HUES64 (cell line): Measurements from ENCODE around the gene CACNA1C.

ENCODE experiments used
- H3K27ac ChIP-seq: 2 replicates; pipeline ENCODE4 v1.7.0; 2013; ENCODE audit warnings: low read depth, low read length, inconsistent platforms
- H3K27me3 ChIP-seq: 2 replicates; pipeline ENCODE4 v1.6.1; 2013; ENCODE audit warnings: mild to moderate bottlenecking, low read length; ENCODE audit not compliant: insufficient read depth
- H3K36me3 ChIP-seq: 2 replicates; pipeline ENCODE4 v1.6.1; 2013; ENCODE audit warnings: mild to moderate bottlenecking, low read length; ENCODE audit not compliant: insufficient read depth
- H3K4me1 ChIP-seq: 2 replicates; pipeline ENCODE4 v1.6.1; 2013; ENCODE audit warnings: mild to moderate bottlenecking, low read length, moderate library complexity; ENCODE audit not compliant: insufficient read depth
- H3K4me3 ChIP-seq: 2 replicates; pipeline ENCODE4 v1.5.1; 2013; ENCODE audit warnings: mild to moderate bottlenecking, low read length, moderate library complexity
- H3K9ac ChIP-seq: 2 replicates; pipeline ENCODE4 v1.6.1; 2013; ENCODE audit warnings: mild to moderate bottlenecking, low read depth, low read length
- H3K9me3 ChIP-seq: 2 replicates; pipeline ENCODE4 v1.6.1; 2013; ENCODE audit warnings: low read depth, low read length; ENCODE audit not compliant: insufficient read depth
- WGBS: fragments of 150-250, 120-280 bp; methylation state at CpG from one replicate; pipeline ENCODE4 v1.1.7; 2013; ENCODE audit warnings: missing lambda C conversion rate; 5-methylcytosine and 5-hydroxymethylcytosine counted together

The CACNA1C gene

GRCh38 chr12:2466211-2466610, 413.4 kb downstream of the CACNA1C start:
- Histone ChIP-seq H3K4me1 (no peaks in the 10 kb centered on the region), H3K4me3 (no peak overlapping the region), H3K27ac (no peak overlapping the region), H3K27me3 (no peaks in the 10 kb centered on the region), H3K9me3 (no peaks in the 10 kb centered on the region), H3K36me3 (no peaks in the 10 kb centered on the region), H3K9ac (no peak overlapping the region)
- WGBS, result 90% methylated on average over 3 of the region's 3 CpGs

- Histone ChIP-seq H3K4me1 (no peaks in the 10 kb centered on the region), H3K27me3 (no peaks in the 10 kb centered on the region), H3K36me3 (no peaks in the 10 kb centered on the region), H3K27ac (no peak overlapping the region), H3K9ac (no peak overlapping the region), H3K4me3 (no peak overlapping the region), H3K9me3 (no peaks in the 10 kb centered on the region)
- WGBS, result 94% methylated on average over 17 of the region's 17 CpGs
Observed at GRCh38 chr12:2467447-2468195, 414.8 kb downstream of the CACNA1C start.

- Histone ChIP-seq H3K9ac (no peak overlapping the region), H3K9me3 (no peaks in the 10 kb centered on the region), H3K4me3 (no peak overlapping the region), H3K4me1 (no peaks in the 10 kb centered on the region), H3K27me3 (no peaks in the 10 kb centered on the region), H3K27ac (no peak overlapping the region), H3K36me3 (no peaks in the 10 kb centered on the region)
- 85% methylated on average over 5 of the region's 5 CpGs for WGBS
Observed at GRCh38 chr12:2475984-2476383, 423.2 kb downstream of the CACNA1C start.

GRCh38 chr12:2477009-2477766, 424.4 kb downstream of the CACNA1C start:
- Histone ChIP-seq H3K9ac (no peak overlapping the region), H3K4me3 (no peak overlapping the region)

GRCh38 chr12:2479851-2480535, 427.2 kb downstream of the CACNA1C start:
- Histone ChIP-seq H3K9ac (no peak overlapping the region), H3K27ac (no peak overlapping the region), H3K4me1 (no peaks in the 10 kb centered on the region), H3K4me3 (no peak overlapping the region), H3K27me3 (no peaks in the 10 kb centered on the region), H3K9me3 (no peaks in the 10 kb centered on the region), H3K36me3 (no peaks in the 10 kb centered on the region)
- WGBS, result 96% methylated on average over 13 of the region's 13 CpGs

More at GRCh38 chr12:2477009-2477766, 424.4 kb downstream of the CACNA1C start:
- no peaks in the 10 kb centered on the region for H3K9me3 ChIP-seq
- 95% methylated on average over 8 of the region's 8 CpGs for WGBS
- no peaks in the 10 kb centered on the region for H3K27me3 ChIP-seq
- no peaks in the 10 kb centered on the region for H3K4me1 ChIP-seq
- H3K36me3 ChIP-seq, result no peaks in the 10 kb centered on the region
- no peak overlapping the region for H3K27ac ChIP-seq

GRCh38 chr12:2481346-2481745, 428.6 kb downstream of the CACNA1C start:
- H3K36me3 ChIP-seq, result no peaks in the 10 kb centered on the region
- no peak overlapping the region for H3K9ac ChIP-seq
- no peak overlapping the region for H3K27ac ChIP-seq
- H3K9me3 ChIP-seq, result no peaks in the 10 kb centered on the region
- H3K4me1 ChIP-seq, result no peaks in the 10 kb centered on the region
- 85% methylated on average over 8 of the region's 8 CpGs for WGBS
- no peaks in the 10 kb centered on the region for H3K27me3 ChIP-seq
- H3K4me3 ChIP-seq, result no peak overlapping the region

GRCh38 chr12:2481951-2482350, 429.2 kb downstream of the CACNA1C start:
- Histone ChIP-seq H3K9me3 (no peaks in the 10 kb centered on the region), H3K9ac (no peak overlapping the region), H3K4me3 (no peak overlapping the region), H3K27ac (no peak overlapping the region), H3K4me1 (no peaks in the 10 kb centered on the region), H3K36me3 (no peaks in the 10 kb centered on the region), H3K27me3 (no peaks in the 10 kb centered on the region)
- WGBS, result 95% methylated on average over 10 of the region's 10 CpGs

- no peak overlapping the region for H3K9ac ChIP-seq
- WGBS, result 89% methylated on average over 13 of the region's 13 CpGs
- no peaks in the 10 kb centered on the region for H3K36me3 ChIP-seq
Observed at GRCh38 chr12:2482938-2483660, 430.3 kb downstream of the CACNA1C start.

GRCh38 chr12:2483713-2484112, 430.9 kb downstream of the CACNA1C start:
- Histone ChIP-seq H3K27ac (no peak overlapping the region), H3K36me3 (no peaks in the 10 kb centered on the region), H3K4me1 (no peaks in the 10 kb centered on the region), H3K27me3 (no peaks in the 10 kb centered on the region), H3K9ac (no peak overlapping the region), H3K4me3 (no peak overlapping the region), H3K9me3 (no peaks in the 10 kb centered on the region)
- whole genome bisulfite sequencing, result 86% methylated on average over 3 of the region's 3 CpGs

More at GRCh38 chr12:2482938-2483660, 430.3 kb downstream of the CACNA1C start:
- H3K4me1 ChIP-seq, result no peaks in the 10 kb centered on the region
- no peaks in the 10 kb centered on the region for H3K9me3 ChIP-seq
- no peaks in the 10 kb centered on the region for H3K27me3 ChIP-seq
- H3K4me3 ChIP-seq, result no peak overlapping the region
- no peak overlapping the region for H3K27ac ChIP-seq

GRCh38 chr12:2484141-2484776, 431.5 kb downstream of the CACNA1C start:
- Histone ChIP-seq H3K9ac (no peak overlapping the region), H3K9me3 (no peaks in the 10 kb centered on the region), H3K27ac (no peak overlapping the region), H3K4me3 (no peak overlapping the region), H3K4me1 (no peaks in the 10 kb centered on the region), H3K27me3 (no peaks in the 10 kb centered on the region), H3K36me3 (no peaks in the 10 kb centered on the region)
- WGBS, result 89% methylated on average over 12 of the region's 13 CpGs
